Mesothelial cell of epicardium (in vitro differentiated cells): ENCODE data around the gene AMMECR1. TPM values are rescaled to one million over a fixed set of nuclear protein-coding genes. Genes with fewer than 3 reads are reported as not detected.

Source experiments
- DNase-seq, 2 experiments: peaks; one replicate each; pipeline ENCODE4 v3.0.0; 2021; ENCODE audit warnings: low spot score in 2 of 2; ENCODE audit not compliant: unreplicated experiment in 2 of 2
- H3K27ac Mint-ChIP-seq: 2 replicates; pipeline ENCODE4 v1.8.0; 2021; ENCODE audit warnings: mixed read lengths
- H3K27me3 Mint-ChIP-seq: 2 replicates; pipeline ENCODE4 v1.8.0; 2021; ENCODE audit warnings: low read depth, mixed read lengths
- H3K36me3 Mint-ChIP-seq: 2 replicates; pipeline ENCODE4 v1.8.0; 2021; ENCODE audit warnings: mixed read lengths
- H3K4me1 Mint-ChIP-seq: 2 replicates; pipeline ENCODE4 v1.8.0; 2021; ENCODE audit warnings: mixed read lengths
- H3K4me3 Mint-ChIP-seq: 2 replicates; pipeline ENCODE4 v1.8.0; 2021; ENCODE audit warnings: mild to moderate bottlenecking, moderate library complexity, mixed read lengths
- H3K9me3 Mint-ChIP-seq: 2 replicates; pipeline ENCODE4 v1.8.0; 2021; ENCODE audit warnings: mixed read lengths
- CTCF ChIP-seq: fragments of 200-600 bp; sonication (generic); IDR thresholded peaks from one replicate; pipeline ENCODE4 v1.5.0; 2021; ENCODE audit warnings: antibody characterized with exemption; ENCODE audit not compliant: unreplicated experiment
- total RNA-seq: library from RNA; stranded (reverse); gene quantifications from 3 replicates; pipeline ENCODE4 v1.2.1, GENCODE V29; 2021

The AMMECR1 gene
- total RNA-seq, 1 donor from 2014 or later = 15.6 TPM

DNA sequence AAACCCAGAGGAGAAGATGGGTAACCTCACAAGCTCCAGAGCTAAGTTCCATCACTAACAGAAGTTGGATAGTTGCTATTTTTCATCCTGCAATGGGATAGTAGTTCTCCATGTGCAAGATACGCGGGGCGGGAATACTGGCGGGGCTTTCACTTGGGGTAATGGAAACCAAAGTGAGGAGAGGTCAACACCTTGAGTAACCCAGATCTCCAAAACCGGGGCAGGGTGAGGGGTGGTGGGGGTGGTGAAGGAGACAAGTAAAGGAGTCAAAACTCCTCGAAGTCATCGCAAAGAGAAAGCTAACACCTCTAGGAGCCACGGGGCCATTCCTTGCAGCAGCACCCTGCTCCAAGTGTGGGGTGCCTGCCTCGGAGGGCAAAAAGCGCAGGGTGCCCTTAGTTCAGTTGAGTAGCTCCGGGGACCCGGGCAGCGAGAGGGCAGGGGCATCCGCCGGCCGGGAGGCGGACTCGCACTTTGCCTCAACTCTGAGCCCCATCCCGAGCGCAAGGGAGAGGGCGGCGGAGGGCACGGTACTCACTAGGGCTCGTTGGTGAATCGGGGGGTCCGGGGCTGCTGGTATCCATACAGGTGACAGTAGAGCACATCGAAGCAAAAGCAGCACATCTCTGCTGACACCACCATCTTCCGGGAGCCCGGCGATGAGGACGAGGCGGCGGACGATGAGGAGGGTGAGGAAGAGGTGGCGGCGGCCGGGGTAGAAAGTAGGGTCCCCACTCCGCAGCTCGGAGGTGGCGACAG is 645 bp downstream of the AMMECR1 start:
- Mint-ChIP-seq H3K9me3 (no peaks in the 10 kb centered on the region), H3K4me1 (peaks cover 35% of the 10 kb centered on the region), H3K36me3 (no peaks in the 10 kb centered on the region), H3K4me3 (peak overlapping the region; percentile 88), H3K27me3 (no peaks in the 10 kb centered on the region), H3K27ac (peak overlapping the region; percentile 90)
- DNase-seq = peak; percentile 23 to 53
- TF ChIP-seq CTCF = no peak

DNA sequence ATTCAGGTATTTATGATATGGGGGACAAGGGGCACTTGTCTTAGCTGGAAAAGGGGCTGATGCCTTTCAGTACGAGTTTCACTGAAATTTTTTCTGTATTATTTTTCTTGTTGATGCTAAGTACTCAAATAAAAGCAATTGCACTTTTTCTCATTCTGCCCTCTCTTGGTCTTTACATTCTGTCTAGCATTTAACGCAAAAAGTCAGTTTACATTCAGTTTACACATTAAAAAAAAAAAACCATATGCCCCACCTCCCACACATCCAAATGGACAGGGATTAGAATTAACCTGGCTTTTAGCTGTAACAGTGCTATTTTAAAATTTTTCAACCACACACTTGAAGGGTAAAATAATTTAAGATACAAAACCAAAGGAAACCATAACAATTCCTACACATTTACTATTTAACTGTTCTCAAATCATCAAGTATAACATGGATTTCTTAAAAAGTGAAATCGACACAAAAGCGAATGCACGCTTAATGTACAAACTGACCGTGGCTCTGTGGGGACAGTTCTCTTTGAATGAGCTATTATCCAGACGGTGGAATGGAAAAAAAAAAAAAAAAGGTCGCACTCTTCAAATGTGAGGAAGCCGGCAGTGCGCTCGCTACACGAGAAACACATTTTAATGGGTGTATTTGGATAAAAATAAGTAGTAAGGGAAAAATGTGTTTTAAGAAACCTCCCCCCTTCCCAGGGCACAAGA is 1.4 kb downstream of the AMMECR1 start:
- peak overlapping the region; percentile 88 for H3K4me3 Mint-ChIP-seq
- peak overlapping the region; percentile 90 for H3K27ac Mint-ChIP-seq
- H3K36me3 Mint-ChIP-seq = no peaks in the 10 kb centered on the region
- TF ChIP-seq CTCF = no peak
- H3K27me3 Mint-ChIP-seq = no peaks in the 10 kb centered on the region
- no peaks in the 10 kb centered on the region for H3K9me3 Mint-ChIP-seq
- no peak for DNase-seq
- H3K4me1 Mint-ChIP-seq = peaks cover 38% of the 10 kb centered on the region

DNA sequence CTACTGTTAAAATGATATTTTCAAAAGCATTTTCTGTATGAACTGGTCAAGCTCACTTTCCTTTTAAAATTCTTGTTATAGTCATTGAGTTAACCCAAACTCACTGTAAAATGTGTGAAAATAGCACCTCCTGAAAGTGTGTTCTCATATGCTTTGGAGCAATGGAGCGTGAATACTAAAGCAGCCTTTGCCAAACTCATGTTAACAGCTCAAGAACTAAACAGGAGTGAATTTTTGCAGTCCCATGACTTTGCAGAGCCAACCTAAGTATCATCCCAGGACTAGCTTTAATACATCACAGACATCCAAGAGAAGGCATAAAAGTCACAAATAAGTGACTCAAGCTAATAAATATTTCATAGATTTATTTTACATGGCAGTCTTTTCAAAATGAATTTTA is 2.3 kb downstream of the AMMECR1 start:
- no peak for TF ChIP-seq CTCF
- Mint-ChIP-seq H3K27me3 (no peaks in the 10 kb centered on the region), H3K27ac (no peak overlapping the region), H3K9me3 (no peaks in the 10 kb centered on the region), H3K4me3 (peak overlapping the region; percentile 88), H3K4me1 (peaks cover 45% of the 10 kb centered on the region), H3K36me3 (no peaks in the 10 kb centered on the region)
- no peak for DNase-seq

GRCh38 chrX:110311437-110312230 is 6.3 kb downstream of the AMMECR1 start:
- H3K4me3 Mint-ChIP-seq = no peak overlapping the region
- peaks cover 48% of the 10 kb centered on the region for H3K4me1 Mint-ChIP-seq
- no peaks in the 10 kb centered on the region for H3K9me3 Mint-ChIP-seq
- no peak overlapping the region for H3K27ac Mint-ChIP-seq
- no peaks in the 10 kb centered on the region for H3K27me3 Mint-ChIP-seq
- no peak for DNase-seq
- TF ChIP-seq CTCF = no peak
- no peaks in the 10 kb centered on the region for H3K36me3 Mint-ChIP-seq

- TF ChIP-seq CTCF = no peak
- Mint-ChIP-seq H3K4me3 (no peak overlapping the region), H3K27me3 (no peaks in the 10 kb centered on the region), H3K9me3 (no peaks in the 10 kb centered on the region), H3K27ac (no peak overlapping the region), H3K36me3 (no peaks in the 10 kb centered on the region), H3K4me1 (peaks cover 40% of the 10 kb centered on the region)
- DNase-seq = no peak
These were observed 7.0 kb downstream of the AMMECR1 start for GRCh38 chrX:110310896-110311295.
